ENCODE measurements around the gene ZBTB3. TPM values are rescaled to one million over a fixed set of nuclear protein-coding genes. Genes with fewer than 3 reads are reported as not detected.

Gene ZBTB3
- total RNA-seq: 1 to 10 TPM; 4.7 to 7.7 (median 6.9) TPM

GRCh38 chr11:62753736-62754603 lies at the start of gene ZBTB3:
ZBTB3 (minus strand) TSS chr11:62754160; CDS start chr11:62753664, 496 bp downstream.
- no peaks in the 10 kb centered on the region for H3K27me3 ChIP-seq
- peak within 1 kb of the TSS; percentile 58 to 91 (median 68) for H3K4me3 ChIP-seq
- 0 to 1% methylated on average over 26 to 27 of the region's 47 CpGs for WGBS, 2 donors
- DNase-seq: peak; percentile 85
- no peaks in the 10 kb centered on the region for H3K9me3 ChIP-seq
- TF ChIP-seq CTCF (IDR thresholded peaks at IDR 0.05) (peak in 4 of 6 experiments; percentile 10 to 42 (median 30)), POLR2A (IDR thresholded peaks at IDR 0.05) (peak in 2 of 4 donors; percentile 53 to 80)
- peak within 1 kb of the TSS; percentile 88 to 97 (median 94) for H3K27ac ChIP-seq
- H3K4me1 ChIP-seq: peaks cover 18 to 53% (median 19%) of the 10 kb centered on the region in 3 donors
- peaks cover 5 to 29% (median 6%) of the 10 kb centered on the region in 3 donors for H3K36me3 ChIP-seq
- intact Hi-C loops (cut with DNase I): no loop called here

GRCh38 chr11:62801071-62801470 lies 47.1 kb upstream of the ZBTB3 start:
- TF ChIP-seq POLR2A (IDR thresholded peaks at IDR 0.05): no peak
- no peak for TF ChIP-seq CTCF (IDR thresholded peaks at IDR 0.05)
- H3K9me3 ChIP-seq: no peaks in the 10 kb centered on the region
- no peak overlapping the region for H3K27ac ChIP-seq
- intact Hi-C loops (cut with DNase I): no loop called here
- H3K27me3 ChIP-seq: no peaks in the 10 kb centered on the region
- peaks cover 7 to 25% (median 16%) of the 10 kb centered on the region in 3 donors for H3K4me1 ChIP-seq
- peaks cover 47 to 79% (median 63%) of the 10 kb centered on the region in 3 donors for H3K36me3 ChIP-seq
- no peak for DNase-seq
- WGBS, 2 donors: 67 to 78% methylated on average over 3 to 4 of the region's 4 CpGs
- H3K4me3 ChIP-seq: no peak overlapping the region

GRCh38 chr11:62799486-62799885 lies 45.5 kb upstream of the ZBTB3 start:
- Histone ChIP-seq H3K4me1 (peaks cover 4 to 16% (median 13%) of the 10 kb centered on the region in 3 donors), H3K9me3 (no peaks in the 10 kb centered on the region), H3K4me3 (no peak overlapping the region), H3K36me3 (peaks cover 61 to 95% (median 79%) of the 10 kb centered on the region in 3 donors), H3K27ac (no peak overlapping the region), H3K27me3 (no peaks in the 10 kb centered on the region)
- 80 to 89% methylated on average over 3 to 7 of the region's 10 CpGs for WGBS, 2 donors
- intact Hi-C loops (cut with DNase I): no loop called here
- TF ChIP-seq POLR2A (IDR thresholded peaks at IDR 0.05): no peak
- no peak for TF ChIP-seq CTCF (IDR thresholded peaks at IDR 0.05)
- no peak for DNase-seq

GRCh38 chr11:62796281-62796680 lies 42.3 kb upstream of the ZBTB3 start:
- H3K27ac ChIP-seq: no peak overlapping the region
- peaks cover 7 to 18% (median 9%) of the 10 kb centered on the region in 3 donors for H3K4me1 ChIP-seq
- WGBS, 2 donors: 85 to 92% methylated on average over 6 of the region's 7 CpGs
- no peak for DNase-seq
- TF ChIP-seq POLR2A (IDR thresholded peaks at IDR 0.05) (no peak), CTCF (IDR thresholded peaks at IDR 0.05) (no peak)
- H3K9me3 ChIP-seq: no peaks in the 10 kb centered on the region
- H3K4me3 ChIP-seq: no peak overlapping the region
- H3K27me3 ChIP-seq: no peaks in the 10 kb centered on the region
- peaks cover 59 to 92% (median 81%) of the 10 kb centered on the region in 3 donors for H3K36me3 ChIP-seq
- intact Hi-C loops (cut with DNase I): no loop called here

- WGBS, 2 donors: 88 to 92% methylated on average over 8 of the region's 8 CpGs
- TF ChIP-seq CTCF (IDR thresholded peaks at IDR 0.05) (no peak), POLR2A (IDR thresholded peaks at IDR 0.05) (no peak)
- Histone ChIP-seq H3K9me3 (no peaks in the 10 kb centered on the region), H3K4me3 (no peak overlapping the region), H3K27ac (no peak overlapping the region), H3K36me3 (peaks cover 41 to 87% (median 62%) of the 10 kb centered on the region in 3 donors), H3K4me1 (peaks cover 17 to 38% (median 18%) of the 10 kb centered on the region in 3 donors), H3K27me3 (no peaks in the 10 kb centered on the region)
- no peak for DNase-seq
- intact Hi-C loops (cut with DNase I): loop anchor here (5.0 kb wide), 1 partner anchor 68 kb away; no protein-coding TSS in a partner anchor
Observed at GRCh38 chr11:62794201-62794775, 40.3 kb upstream of the ZBTB3 start.
